Stimulated activated naive CD8-positive, alpha-beta T cell treated with anti-CD3 and anti-CD28 coated beads, Interleukin-15, amount 100 ng/mL, for 72 hours (primary cell): ENCODE measurements around the gene FAM3A.
"Not testable (repeated sequence)": the region's sequence is repeated elsewhere in the genome, so short reads cannot be mapped to it uniquely, and the experiment has no call there.

Experiments used
- ATAC-seq: fragments of 150-1000 bp; cut with Tn5 transposase; 2 replicates; pipeline ENCODE4 v1.10.0; 2021; ENCODE audit warnings: mild to moderate bottlenecking, moderate library complexity
- DNase-seq, 2 donors: peaks; one replicate each; pipeline ENCODE4 v3.0.0; 2021 to 2022
- H3K27ac Mint-ChIP-seq, 2 donors: one replicate each; pipeline ENCODE4 v1.8.0; 2022; ENCODE audit warnings: mild to moderate bottlenecking in 2 of 2, mixed read lengths in 2 of 2, moderate library complexity in 2 of 2
- H3K27me3 Mint-ChIP-seq: one replicate; pipeline ENCODE4 v1.8.0; 2022; ENCODE audit warnings: mixed read lengths
- H3K4me1 Mint-ChIP-seq: one replicate; pipeline ENCODE4 v1.8.0; 2022; ENCODE audit warnings: mild to moderate bottlenecking, mixed read lengths
- H3K4me3 Mint-ChIP-seq, 2 donors: one replicate each; pipeline ENCODE4 v1.8.0; 2022; ENCODE audit warnings: mild to moderate bottlenecking in 2 of 2, mixed read lengths in 2 of 2, moderate library complexity in 1 of 2
- H3K9me3 Mint-ChIP-seq, 2 donors: one replicate each; pipeline ENCODE4 v1.8.0; 2022; ENCODE audit warnings: mixed read lengths in 2 of 2

Gene FAM3A, protein sequence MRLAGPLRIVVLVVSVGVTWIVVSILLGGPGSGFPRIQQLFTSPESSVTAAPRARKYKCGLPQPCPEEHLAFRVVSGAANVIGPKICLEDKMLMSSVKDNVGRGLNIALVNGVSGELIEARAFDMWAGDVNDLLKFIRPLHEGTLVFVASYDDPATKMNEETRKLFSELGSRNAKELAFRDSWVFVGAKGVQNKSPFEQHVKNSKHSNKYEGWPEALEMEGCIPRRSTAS

DNA sequence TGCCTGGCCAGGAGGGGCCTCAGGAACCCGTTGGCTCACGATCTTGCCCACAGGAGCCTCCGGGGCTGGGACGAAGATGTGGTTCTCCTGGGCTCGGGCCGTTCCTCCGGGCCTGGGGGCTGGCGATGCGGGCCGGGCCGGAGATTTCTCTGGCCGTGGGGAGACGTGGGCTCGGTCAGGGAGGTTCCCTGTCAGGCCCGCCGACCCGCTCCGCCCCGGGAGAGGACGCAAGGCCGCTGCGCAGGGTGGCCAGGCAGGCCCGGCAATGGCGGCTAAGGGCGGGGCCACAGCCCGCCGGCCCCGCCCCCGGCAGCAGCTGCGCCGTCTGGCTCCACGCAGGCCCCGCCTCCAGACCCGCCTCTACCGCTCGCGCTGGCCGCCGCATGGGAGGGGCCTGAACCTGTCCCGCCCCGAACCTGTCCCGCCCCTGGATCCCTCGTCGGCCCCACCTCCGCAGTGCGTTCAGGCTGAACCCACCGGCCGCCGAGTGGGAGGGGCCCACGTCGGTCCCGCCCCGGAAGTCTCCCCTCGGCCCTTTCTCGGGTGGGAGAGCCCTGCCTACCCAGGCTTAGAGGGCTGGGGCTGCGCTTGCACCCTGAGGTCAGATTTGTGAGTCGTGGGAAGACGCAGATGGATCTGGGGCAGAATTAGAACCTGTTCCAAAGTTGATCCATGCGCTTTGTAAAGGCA lies at the start of gene FAM3A:
Gene FAM3A, minus strand, starts transcription at position 267 of the 690 bp plus-strand sequence. CDS start 460 bp downstream, outside the sequence.
- Mint-ChIP-seq H3K4me1 (peaks cover 51% of the 10 kb centered on the region), H3K27me3 (no peaks in the 10 kb centered on the region), H3K9me3 (no peaks in the 10 kb centered on the region), H3K4me3 (peak within 1 kb of the TSS; percentile 96 to 97), H3K27ac (peak within 1 kb of the TSS; percentile 86 to 96)
- ATAC-seq (peak; percentile 96), DNase-seq (peak; percentile 89 to 92)

DNA sequence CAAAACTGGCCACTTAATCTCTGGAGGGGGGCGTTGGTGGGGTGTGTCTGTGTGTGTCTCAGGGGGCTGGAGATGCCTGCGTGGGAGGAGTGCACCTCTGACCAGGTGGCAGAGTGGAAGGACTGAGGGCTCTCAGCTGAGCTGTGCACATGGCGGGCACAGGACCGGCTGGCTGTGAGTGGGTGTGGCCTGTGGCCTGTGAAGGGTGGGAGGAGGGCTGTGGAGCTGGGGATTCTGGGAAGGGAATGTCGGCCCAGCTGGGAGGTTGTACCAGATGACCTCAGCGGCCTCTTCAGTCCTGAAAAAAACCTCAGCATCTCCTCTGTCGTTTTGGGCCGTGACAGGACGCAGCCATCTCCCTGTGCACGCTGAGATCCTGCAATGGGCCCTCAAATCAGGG lies 46.3 kb upstream of the FAM3A start:
- not testable (repeated sequence) for ATAC-seq, H3K27ac Mint-ChIP-seq, H3K4me1 Mint-ChIP-seq, H3K4me3 Mint-ChIP-seq, H3K9me3 Mint-ChIP-seq, H3K27me3 Mint-ChIP-seq, DNase-seq

DNA sequence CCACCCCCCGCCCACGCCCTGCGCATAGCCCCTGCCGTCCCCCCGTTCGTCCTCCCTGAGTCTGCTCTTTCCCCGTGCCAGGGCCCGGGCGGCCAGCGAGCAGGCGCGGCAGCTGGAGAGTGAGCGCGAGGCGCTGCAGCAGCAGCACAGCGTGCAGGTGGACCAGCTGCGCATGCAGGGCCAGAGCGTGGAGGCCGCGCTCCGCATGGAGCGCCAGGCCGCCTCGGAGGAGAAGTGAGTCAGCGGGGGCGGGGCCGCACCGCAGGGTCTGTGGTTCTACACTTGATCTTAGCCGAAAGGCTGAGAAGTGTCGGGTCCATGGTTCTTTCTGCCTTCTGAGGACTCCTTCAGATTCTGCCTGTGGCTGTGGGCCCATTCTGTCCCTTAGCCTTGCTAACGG lies 44.3 kb upstream of the FAM3A start:
- H3K4me1 Mint-ChIP-seq, DNase-seq, ATAC-seq, H3K27me3 Mint-ChIP-seq, H3K4me3 Mint-ChIP-seq, H3K27ac Mint-ChIP-seq, H3K9me3 Mint-ChIP-seq: not testable (repeated sequence)

DNA sequence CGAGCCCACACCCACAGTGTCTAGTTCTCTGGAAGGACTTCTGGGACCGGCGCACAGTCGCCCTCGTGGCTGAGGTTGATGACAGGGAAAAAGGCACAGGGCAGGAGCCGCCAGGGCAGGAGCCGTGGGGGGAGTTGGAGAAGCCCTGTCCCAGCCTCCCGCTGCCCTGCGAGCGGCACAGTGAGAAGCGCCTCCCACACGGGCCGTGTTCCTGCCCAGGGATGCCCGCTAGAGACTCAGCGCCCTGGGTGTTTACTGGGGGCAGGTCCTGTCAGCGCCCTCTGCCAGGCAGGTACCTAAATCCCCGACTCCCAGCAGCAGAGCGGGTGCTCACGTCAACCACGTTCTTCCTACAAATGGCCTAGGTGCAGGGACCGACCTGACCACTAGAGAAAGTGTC lies 42.9 kb upstream of the FAM3A start:
- not testable (repeated sequence) for H3K4me1 Mint-ChIP-seq, H3K9me3 Mint-ChIP-seq, H3K27me3 Mint-ChIP-seq, DNase-seq, H3K27ac Mint-ChIP-seq, ATAC-seq, H3K4me3 Mint-ChIP-seq

DNA sequence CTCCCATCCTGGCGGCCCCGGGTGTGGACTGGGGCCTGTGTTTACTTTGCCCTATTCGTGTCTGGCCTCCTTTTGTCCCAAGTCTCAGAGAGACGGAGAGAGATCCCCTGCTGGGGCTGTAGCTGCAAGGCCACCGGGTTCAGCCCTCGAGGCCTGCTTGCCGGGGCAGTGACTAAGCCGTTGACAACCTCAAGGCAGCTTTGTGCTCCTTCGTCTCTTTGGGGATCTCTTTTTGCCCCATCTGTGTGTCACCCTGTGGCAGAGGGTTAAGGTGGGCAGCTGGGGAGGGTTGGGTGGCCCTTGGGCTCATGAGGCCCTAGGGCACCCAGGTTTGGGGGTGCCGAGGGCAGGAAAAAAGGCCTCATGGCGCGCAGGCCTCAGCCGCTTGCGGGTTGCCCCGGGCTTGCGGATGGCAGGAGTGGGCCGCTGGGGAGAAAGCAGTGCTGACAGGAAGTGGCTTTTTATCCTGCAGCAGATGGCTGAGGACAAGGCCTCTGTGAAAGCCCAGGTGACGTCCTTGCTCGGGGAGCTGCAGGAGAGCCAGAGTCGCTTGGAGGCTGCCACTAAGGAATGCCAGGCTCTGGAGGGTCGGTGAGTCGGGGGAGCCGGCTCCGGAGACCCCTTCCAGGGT lies 42.1 kb upstream of the FAM3A start:
- not testable (repeated sequence) for DNase-seq, H3K27me3 Mint-ChIP-seq, H3K4me3 Mint-ChIP-seq, H3K9me3 Mint-ChIP-seq, H3K4me1 Mint-ChIP-seq, H3K27ac Mint-ChIP-seq
- ATAC-seq = peak; percentile 88

DNA sequence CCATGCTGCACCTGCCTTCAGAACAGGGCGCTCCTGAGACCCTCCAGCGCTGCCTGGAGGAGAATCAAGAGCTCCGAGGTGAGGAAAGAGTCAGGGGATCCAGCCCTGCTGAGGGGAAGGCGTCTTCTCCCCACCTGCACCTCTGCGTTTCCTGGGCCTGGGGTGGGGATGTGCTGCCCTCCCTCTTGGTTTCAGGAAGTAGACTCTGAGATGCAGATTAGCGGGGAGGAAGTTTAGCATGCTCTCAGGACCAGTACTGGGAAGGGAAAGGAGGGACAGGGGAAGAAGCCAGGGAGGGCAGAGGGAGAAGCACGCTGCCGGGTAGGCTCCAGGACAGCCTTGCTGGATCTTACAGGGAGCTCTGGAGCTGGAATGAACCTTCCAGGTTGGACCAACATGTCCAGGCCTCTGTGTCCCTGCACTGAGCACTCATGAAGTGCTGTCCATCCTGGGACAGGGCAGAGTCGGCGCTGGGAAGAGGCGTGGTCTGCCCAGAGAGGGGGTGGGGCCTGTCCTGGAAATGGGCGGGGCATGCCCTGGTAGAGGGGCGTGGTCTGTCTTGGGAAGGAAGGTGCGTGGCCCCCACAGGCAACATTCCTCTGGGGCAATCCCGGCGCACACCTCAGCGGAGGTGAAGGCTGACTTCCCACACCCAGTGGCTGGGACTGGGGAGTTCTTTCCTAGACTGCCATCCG lies 36.2 kb upstream of the FAM3A start:
- peaks cover 41% of the 10 kb centered on the region for H3K4me1 Mint-ChIP-seq
- not testable (repeated sequence) for H3K9me3 Mint-ChIP-seq, H3K27me3 Mint-ChIP-seq, DNase-seq, H3K27ac Mint-ChIP-seq, ATAC-seq, H3K4me3 Mint-ChIP-seq

DNA sequence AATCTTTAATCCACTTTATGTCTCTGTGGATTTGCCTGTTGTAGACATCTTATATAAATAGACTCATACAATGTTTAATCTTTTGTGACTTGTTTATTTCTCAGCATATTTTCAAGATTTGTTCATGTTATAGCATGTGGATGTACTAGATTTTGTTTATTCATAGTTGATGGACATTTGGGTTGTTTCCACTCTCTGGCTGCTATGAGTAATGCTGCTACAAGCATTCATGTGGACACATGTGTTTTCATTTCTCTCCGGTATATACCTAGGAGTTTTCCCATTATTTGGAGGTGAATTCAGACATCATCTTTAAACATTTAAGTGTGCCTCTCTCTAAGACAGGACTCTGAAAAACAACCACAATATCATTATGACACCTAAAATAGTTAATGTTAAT lies 33.7 kb upstream of the FAM3A start:
- ATAC-seq (no peak), DNase-seq (no peak)
- H3K4me3 Mint-ChIP-seq = peak overlapping the region; percentile 54 to 68
- peak overlapping the region in 1 of 2 donors; percentile 32 for H3K27ac Mint-ChIP-seq
- H3K9me3 Mint-ChIP-seq = no peaks in the 10 kb centered on the region
- H3K4me1 Mint-ChIP-seq = peaks cover 56% of the 10 kb centered on the region
- no peaks in the 10 kb centered on the region for H3K27me3 Mint-ChIP-seq

DNA sequence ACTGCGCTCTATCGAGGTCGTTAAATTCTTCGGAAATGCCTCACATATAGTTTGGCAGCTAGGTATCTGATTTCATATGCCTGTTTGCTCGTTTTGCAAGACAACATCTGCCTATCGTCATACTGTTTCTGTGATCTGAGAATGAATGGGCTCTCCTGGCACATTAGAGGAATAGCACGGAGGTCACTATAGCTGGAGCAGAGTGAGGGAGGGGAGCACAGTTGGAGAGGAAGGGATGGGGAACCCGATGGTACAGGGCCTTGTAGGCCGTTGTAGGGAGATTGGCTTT lies 31.9 kb upstream of the FAM3A start:
- no peak for DNase-seq
- no peaks in the 10 kb centered on the region for H3K9me3 Mint-ChIP-seq
- ATAC-seq = no peak
- peaks cover 66% of the 10 kb centered on the region for H3K4me1 Mint-ChIP-seq
- H3K4me3 Mint-ChIP-seq = peak overlapping the region; percentile 84 to 99
- no peaks in the 10 kb centered on the region for H3K27me3 Mint-ChIP-seq
- peak overlapping the region; percentile 94 to 96 for H3K27ac Mint-ChIP-seq

DNA sequence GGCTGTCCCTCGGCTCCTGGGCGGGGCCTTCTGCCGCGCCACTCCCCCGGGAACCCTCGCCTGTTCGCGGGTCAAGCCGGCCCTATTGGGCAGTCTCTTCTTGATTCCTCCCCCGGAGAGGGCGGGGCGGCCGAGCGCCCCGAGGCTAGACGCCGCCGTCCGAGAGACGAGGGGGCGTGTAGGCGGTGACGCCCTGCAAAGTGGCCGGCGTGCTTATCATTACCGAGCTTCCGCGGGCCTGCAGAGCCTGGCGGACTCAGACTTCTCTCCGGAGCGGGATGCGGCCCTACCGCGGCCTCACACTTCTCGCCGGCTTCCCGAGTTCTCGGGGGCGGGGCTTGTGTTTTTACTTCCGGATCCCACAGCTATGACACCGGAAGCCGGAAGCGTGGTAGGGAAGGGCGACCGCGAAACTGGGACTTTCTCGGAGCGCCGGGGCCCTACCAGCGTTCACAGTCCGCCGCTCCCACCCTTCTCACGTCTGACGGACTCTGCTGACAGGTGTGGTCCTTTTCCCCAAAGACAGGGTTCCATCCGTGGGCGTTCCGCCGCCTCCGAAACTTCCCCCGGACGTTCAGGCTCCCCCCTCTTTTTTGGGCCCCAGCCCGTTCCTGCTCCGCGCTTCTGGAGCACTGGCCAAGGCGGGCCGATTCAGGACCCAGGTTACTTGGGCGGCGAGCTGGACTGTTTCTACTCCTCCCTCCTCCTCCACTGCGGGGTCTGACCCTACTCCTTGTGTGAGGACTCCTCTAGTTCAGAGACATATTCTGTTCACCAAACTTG lies 31.4 kb upstream of the FAM3A start, which contains the start of gene IKBKG:
Gene IKBKG, plus strand, starts transcription at position 376 of the 783 bp plus-strand sequence. CDS start 4,383 bp downstream, outside the sequence.
- Mint-ChIP-seq H3K27ac (peak within 1 kb of the TSS; percentile 94 to 96), H3K9me3 (no peaks in the 10 kb centered on the region), H3K27me3 (no peaks in the 10 kb centered on the region), H3K4me1 (peaks cover 69% of the 10 kb centered on the region), H3K4me3 (peak within 1 kb of the TSS; percentile 84 to 99)
- ATAC-seq (peak; percentile 82), DNase-seq (peak; percentile 92 to 93)

DNA sequence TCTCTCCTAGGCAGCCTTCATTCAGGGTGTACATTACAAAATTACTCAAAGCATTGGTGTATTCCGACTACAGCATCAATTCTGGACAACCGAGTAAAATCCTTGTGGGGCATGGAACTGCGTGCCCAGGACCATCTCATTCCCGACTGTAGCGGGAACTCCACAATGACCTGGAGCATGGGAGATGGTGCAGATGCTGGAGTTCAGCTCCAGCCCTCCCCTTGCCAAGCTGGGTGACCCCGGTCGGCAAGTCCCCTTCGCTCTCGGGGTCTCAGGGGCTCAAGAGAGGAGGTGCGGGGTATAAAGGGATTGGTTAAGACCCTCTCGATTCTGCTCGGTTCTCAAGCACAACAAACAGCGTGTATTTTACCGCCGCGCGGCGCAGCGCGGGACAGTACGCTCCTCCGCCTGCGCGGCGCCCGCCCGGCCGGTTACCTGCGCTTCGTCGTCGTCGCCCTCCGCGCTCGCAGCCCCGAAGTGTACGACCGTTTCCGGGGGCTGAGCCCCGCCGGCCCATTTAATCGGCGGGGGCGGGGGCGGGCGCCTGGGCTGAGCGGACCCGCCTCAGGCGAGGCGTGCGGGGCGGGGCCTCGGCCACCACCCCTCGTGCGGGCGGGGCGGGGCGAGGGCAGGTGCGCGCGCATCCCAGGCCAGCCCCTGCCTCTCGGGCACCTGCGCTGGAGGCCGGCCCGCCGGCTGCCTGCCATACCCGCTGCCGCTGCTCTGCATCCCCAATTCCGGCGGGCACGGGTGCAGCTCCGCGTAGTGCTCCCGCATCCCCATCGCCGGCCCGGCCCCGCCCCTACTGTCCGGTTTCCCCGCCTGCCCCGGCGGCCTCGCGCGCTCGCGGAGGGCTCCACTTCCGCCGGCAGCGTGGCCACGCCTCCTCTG lies 30.6 kb upstream of the FAM3A start, which contains the start of gene G6PD:
Gene G6PD, minus strand, starts transcription at position 493 of the 891 bp plus-strand sequence. CDS start 691 bp downstream, outside the sequence.
- peaks cover 70% of the 10 kb centered on the region for H3K4me1 Mint-ChIP-seq
- peak within 1 kb of the TSS; percentile 94 to 96 for H3K27ac Mint-ChIP-seq
- peak within 1 kb of the TSS; percentile 84 to 99 for H3K4me3 Mint-ChIP-seq
- peak; percentile 62 for ATAC-seq
- no peaks in the 10 kb centered on the region for H3K9me3 Mint-ChIP-seq
- no peaks in the 10 kb centered on the region for H3K27me3 Mint-ChIP-seq
- DNase-seq = peak in 1 of 2 donors; percentile 81

DNA sequence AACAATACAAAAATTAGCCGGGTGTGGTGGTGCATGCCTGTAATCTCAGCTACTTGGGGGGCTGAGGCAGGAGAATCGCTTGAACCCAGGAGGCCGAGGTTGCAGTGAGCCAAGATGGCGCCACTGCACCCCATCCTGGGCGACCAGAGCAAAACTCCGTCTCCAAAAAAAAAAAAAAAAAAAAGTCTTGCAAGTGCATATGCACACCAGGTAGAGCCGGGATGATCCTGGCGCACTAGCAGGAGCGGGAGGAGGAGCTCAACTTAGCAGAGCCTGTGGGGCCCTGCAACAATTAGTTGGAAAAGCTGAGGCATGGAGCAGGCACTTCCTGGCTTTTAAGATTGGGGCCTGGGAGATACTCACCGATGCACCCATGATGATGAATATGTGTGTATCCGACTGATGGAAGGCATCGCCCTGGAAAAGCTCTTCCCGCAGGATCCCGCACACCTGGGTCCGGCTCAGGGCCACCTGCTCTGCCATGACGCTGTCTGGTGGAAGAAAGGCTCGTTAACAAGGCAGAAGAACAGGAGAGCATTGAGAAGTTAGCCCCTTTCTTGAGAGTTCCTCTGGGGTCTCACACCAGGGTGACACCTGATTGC lies 29.7 kb upstream of the FAM3A start:
- no peaks in the 10 kb centered on the region for H3K9me3 Mint-ChIP-seq
- no peak for ATAC-seq

DNA sequence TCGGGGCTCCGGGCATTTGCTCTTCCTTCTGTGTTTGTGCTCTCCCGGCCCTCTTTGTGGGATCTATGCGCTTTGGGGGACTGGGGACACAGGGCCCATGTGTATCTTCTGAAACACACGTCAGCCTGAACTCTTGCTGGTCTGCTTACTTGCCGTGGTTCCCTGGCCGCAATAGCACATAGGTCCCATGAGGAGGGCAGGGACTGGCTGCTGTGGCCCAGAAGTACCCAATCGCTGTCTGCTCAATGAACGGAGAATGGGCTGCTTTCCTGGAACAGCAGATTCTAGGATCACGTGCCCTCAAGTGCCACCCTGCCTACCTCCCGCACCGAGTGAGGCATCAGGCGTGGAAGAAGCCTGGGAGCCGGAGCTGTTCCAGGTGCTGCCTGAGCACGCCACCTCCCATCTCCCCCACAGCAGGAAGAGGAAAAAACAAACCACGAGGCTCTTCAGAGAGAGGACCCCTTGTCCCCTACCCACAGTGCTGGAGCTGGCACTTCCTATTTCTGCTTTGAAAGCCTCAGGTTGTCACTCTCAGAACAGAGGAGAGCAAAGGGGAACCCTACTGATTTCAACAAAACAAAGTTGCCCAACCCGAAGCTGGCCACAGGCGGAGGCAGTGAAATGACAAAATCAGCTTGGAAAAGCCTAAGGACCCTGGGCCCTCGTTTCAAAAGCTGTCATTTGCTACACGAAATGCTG lies 26.8 kb upstream of the FAM3A start:
- peaks cover 64% of the 10 kb centered on the region for H3K4me1 Mint-ChIP-seq
- no peaks in the 10 kb centered on the region for H3K9me3 Mint-ChIP-seq
- peak; percentile 13 to 57 for DNase-seq
- H3K27ac Mint-ChIP-seq = peak overlapping the region; percentile 90 to 99
- no peaks in the 10 kb centered on the region for H3K27me3 Mint-ChIP-seq
- H3K4me3 Mint-ChIP-seq = peak overlapping the region; percentile 86 to 90
- ATAC-seq = peak; percentile 41

More for the DNA sequence above, 29.7 kb upstream of the FAM3A start:
- Mint-ChIP-seq H3K27ac (peak overlapping the region in 1 of 2 donors; percentile 34), H3K27me3 (no peaks in the 10 kb centered on the region), H3K4me1 (peaks cover 72% of the 10 kb centered on the region), H3K4me3 (peak overlapping the region; percentile 71 to 76)
- no peak for DNase-seq
